Immature natural killer cell (primary cell): Measurements from ENCODE around the gene ARL2. TPM values are rescaled to one million over a fixed set of nuclear protein-coding genes. Genes with fewer than 3 reads are reported as not detected.

Experiments used
- DNase-seq, 3 donors: peaks; one replicate each; pipeline ENCODE4 v3.0.0; 2022; ENCODE audit warnings: mixed read lengths in 1 of 3
- H3K27ac Mint-ChIP-seq, 6 donors: one replicate each; pipeline ENCODE4 v1.8.0; 2020; ENCODE audit warnings: mixed read lengths in 6 of 6, mild to moderate bottlenecking in 5 of 6, inconsistent platforms in 4 of 6, moderate library complexity in 3 of 6
- H3K27me3 Mint-ChIP-seq, 3 donors: one replicate each; pipeline ENCODE4 v1.8.0; 2020 to 2021; ENCODE audit warnings: low read depth in 3 of 3, mild to moderate bottlenecking in 3 of 3, mixed read lengths in 3 of 3, moderate library complexity in 3 of 3, inconsistent platforms in 1 of 3
- H3K36me3 Mint-ChIP-seq, 3 donors: one replicate each; pipeline ENCODE4 v1.8.0; 2020; ENCODE audit warnings: mixed read lengths in 3 of 3, inconsistent platforms in 2 of 3, mild to moderate bottlenecking in 2 of 3
- H3K4me1 Mint-ChIP-seq, 2 donors: one replicate each; pipeline ENCODE4 v1.8.0; 2020; ENCODE audit warnings: inconsistent platforms in 2 of 2, mild to moderate bottlenecking in 2 of 2, mixed read lengths in 2 of 2, moderate library complexity in 1 of 2
- H3K4me3 Mint-ChIP-seq, 5 donors: one replicate each; pipeline ENCODE4 v1.8.0; 2020; ENCODE audit warnings: mild to moderate bottlenecking in 5 of 5, mixed read lengths in 5 of 5, inconsistent platforms in 3 of 5, moderate library complexity in 3 of 5
- H3K9me3 Mint-ChIP-seq, 6 donors: one replicate each; pipeline ENCODE4 v1.8.0; 2020; ENCODE audit warnings: mild to moderate bottlenecking in 6 of 6, mixed read lengths in 6 of 6, inconsistent platforms in 4 of 6, moderate library complexity in 3 of 6
- polyA plus RNA-seq, 3 donors: library from polyadenylated mRNA; unstranded; fragments of 300-500 nt; fragmentation: Illumina TruSeq; gene quantifications; one replicate each; pipeline ENCODE4 v1.2.3, GENCODE V29; 2021

Gene ARL2
- polyA plus RNA-seq, 3 donors from 2014 or later: 79.1 to 101 (median 80.1) TPM

DNA sequence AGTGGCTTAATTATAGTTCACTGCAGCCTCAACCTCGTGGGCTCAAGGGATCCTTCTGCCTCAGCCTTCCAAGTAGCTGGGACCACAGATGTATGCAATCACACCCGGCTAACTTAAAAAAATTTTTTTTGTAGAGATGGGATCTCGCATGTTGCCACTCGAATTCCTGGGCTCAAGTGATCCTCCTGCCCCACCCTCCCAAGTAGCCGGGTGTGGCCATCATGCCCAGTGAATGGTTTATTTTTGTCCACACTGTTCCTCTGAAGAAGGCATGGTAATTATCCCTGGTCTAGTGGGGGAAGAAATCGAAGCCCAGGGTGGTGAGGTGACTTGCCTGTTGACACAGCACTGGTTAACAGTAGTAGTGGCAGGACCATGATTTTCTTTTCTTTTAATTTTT lies 28.9 kb downstream of the ARL2 start:
- Mint-ChIP-seq H3K27me3 (peaks cover 0 to 11% (median 4%) of the 10 kb centered on the region in 3 donors), H3K4me3 (peak overlapping the region; percentile 74 to 90 (median 84)), H3K4me1 (peaks cover 32 to 33% of the 10 kb centered on the region in 2 donors), H3K27ac (no peak overlapping the region), H3K9me3 (no peaks in the 10 kb centered on the region), H3K36me3 (peaks cover 0 to 4% (median 2%) of the 10 kb centered on the region in 3 donors)
- DNase-seq: no peak

DNA sequence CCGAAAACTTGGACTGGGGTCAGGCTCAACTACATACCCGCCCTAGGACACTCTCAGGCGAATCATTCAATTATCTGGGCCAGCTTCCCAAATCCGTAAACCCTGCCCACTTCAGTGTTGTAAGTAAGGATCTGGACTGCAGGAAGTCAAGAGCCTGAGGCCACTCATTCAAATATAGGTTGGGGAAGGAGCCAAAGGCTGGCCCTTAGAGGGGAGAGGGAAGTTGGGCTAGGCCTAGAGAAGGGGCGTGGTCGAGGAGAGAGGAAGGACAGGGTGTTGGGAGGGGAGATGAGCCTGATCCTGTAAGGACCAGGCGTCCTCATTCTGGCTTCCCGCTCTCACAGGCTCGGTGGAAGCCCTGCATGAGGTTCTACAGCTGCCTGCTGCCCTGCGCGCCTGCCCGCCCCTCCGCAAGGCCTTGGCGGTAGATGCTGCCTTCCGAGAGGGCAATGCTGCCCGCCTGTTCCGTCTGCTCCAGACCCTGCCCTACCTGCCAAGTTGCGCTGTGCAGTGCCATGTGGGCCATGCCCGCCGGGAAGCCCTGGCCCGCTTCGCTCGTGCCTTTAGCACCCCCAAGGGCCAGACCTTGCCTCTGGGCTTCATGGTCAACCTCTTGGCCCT lies 30.0 kb downstream of the ARL2 start:
- Mint-ChIP-seq H3K36me3 (peaks cover 0 to 4% (median 0%) of the 10 kb centered on the region in 3 donors), H3K4me3 (peak overlapping the region in 2 of 5 donors; percentile 32 to 36), H3K27me3 (peaks cover 0 to 9% (median 4%) of the 10 kb centered on the region in 3 donors), H3K4me1 (peaks cover 37 to 38% of the 10 kb centered on the region in 2 donors), H3K27ac (no peak overlapping the region), H3K9me3 (no peaks in the 10 kb centered on the region)
- no peak for DNase-seq

DNA sequence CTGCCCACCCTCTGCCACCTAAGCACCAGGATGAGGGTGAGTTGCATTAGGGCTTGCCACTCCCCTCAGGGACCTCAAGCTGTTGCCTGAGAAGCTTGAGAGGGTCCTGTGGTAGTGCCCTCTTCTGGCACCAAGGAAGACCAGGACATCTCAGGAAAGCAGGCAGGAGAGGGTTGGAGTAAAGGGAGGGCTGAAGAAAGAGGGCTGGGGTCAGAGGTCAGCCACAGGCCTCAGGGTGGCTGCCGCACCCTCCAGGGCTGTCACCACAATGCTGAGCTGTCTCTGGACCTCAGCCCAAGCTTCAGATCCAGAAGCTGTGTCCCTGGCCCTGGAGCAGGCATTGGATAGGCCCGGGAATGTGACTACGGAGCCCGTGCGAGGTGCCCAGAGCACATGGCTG lies 31.1 kb downstream of the ARL2 start:
- Mint-ChIP-seq H3K4me1 (peaks cover 37 to 38% of the 10 kb centered on the region in 2 donors), H3K27ac (no peak overlapping the region), H3K27me3 (peaks cover 0 to 6% (median 3%) of the 10 kb centered on the region in 3 donors), H3K4me3 (no peak overlapping the region), H3K9me3 (no peaks in the 10 kb centered on the region), H3K36me3 (peaks cover 0 to 4% (median 0%) of the 10 kb centered on the region in 3 donors)
- no peak for DNase-seq

DNA sequence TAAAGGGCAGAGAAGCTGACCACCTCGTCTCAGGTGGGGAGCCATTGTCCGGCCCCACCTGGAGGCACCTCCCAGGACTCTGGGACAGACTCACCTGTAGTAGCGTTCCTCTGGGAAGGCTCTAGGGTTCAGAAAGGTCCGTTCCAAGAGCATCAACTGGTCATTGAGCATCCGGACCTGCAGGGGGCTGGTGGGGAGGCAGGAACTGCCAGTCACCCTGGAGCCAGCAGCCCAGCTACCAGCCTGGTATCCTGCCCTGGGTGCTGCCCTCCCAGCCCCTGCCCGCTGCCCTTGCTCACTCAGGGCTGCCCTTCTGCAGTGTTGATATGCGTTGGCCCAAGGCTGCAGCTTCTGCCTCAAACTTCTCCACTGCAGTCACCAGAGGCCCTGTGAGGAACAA lies 31.8 kb downstream of the ARL2 start:
- H3K4me1 Mint-ChIP-seq: peaks cover 33 to 34% of the 10 kb centered on the region in 2 donors
- no peaks in the 10 kb centered on the region for H3K9me3 Mint-ChIP-seq
- no peak overlapping the region for H3K4me3 Mint-ChIP-seq
- peaks cover 0 to 4% (median 0%) of the 10 kb centered on the region in 3 donors for H3K36me3 Mint-ChIP-seq
- no peak for DNase-seq
- peaks cover 0 to 6% (median 3%) of the 10 kb centered on the region in 3 donors for H3K27me3 Mint-ChIP-seq
- H3K27ac Mint-ChIP-seq: no peak overlapping the region

DNA sequence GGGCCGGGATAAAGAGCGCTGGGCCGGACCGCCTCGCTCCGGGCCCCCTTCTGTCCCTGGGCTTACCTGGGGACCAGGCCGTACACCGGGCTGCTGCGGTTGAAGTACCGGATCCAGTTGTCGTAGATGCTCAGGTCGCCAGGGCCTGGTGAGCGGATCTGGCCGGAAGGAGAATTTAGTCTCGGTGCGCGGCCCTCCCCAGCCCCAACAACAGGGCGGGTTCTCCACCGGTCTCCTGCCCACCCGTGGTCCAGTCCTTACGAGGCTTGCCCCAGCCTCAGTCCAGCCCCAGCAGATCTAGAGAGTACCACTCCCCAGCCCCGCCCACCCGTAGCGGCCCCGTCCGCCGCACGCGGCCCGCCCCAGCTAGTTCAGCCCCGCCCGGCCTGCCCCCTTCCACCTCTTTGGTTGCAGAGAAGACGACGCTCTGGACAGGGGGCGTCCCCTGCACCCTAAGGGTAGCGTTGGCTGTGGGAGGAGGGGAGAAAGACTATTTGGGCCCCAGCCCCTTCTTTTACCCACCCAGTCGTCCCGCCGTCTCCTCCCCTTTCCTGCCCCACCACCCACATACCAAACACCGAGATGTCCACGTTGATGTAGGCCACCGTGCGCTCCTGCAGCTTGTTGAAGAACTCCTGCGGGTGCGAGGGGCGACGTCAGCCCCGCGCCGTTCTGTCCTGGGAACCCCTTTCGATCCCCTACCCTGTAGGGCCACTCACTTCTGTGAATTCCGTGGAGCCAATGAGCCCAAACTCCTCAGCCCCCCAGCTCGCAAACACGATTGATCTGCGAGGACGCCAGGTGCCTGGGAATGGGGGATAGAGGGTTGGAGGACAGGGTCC lies 33.8 kb downstream of the ARL2 start:
- H3K36me3 Mint-ChIP-seq: peaks cover 0 to 4% (median 0%) of the 10 kb centered on the region in 3 donors
- H3K27me3 Mint-ChIP-seq: peaks cover 0 to 6% (median 3%) of the 10 kb centered on the region in 3 donors
- peaks cover 22 to 24% of the 10 kb centered on the region in 2 donors for H3K4me1 Mint-ChIP-seq
- no peaks in the 10 kb centered on the region for H3K9me3 Mint-ChIP-seq
- DNase-seq: peak; percentile 25 to 36 (median 33)
- H3K27ac Mint-ChIP-seq: peak overlapping the region; percentile 68 to 94 (median 88)
- peak overlapping the region; percentile 85 to 98 (median 96) for H3K4me3 Mint-ChIP-seq

DNA sequence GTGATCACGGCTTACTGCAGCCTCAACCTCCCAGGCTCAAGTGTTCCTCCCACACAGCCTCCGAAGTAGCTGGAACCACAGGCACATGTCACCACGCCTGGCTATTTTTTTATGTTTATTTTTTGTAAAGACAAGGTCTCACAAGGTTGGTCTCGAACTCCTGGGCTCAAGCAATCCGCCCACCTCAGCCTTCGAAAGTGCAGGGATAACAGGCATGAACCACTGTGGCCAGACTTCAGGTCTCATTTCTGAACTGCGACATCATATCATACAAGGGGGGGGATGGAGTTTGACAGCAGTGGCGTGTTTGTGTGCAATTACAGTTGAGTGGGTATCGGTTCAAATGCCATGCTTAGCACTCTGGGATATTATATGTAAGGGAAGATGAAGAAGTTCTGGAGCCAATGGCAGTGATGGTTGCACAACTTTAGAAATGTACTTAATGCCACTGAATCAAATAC lies 37.5 kb downstream of the ARL2 start:
- Mint-ChIP-seq H3K36me3 (no peaks in the 10 kb centered on the region), H3K27ac (no peak overlapping the region), H3K4me1 (peaks cover 19 to 20% of the 10 kb centered on the region in 2 donors), H3K4me3 (no peak overlapping the region), H3K27me3 (peaks cover 3 to 7% (median 4%) of the 10 kb centered on the region in 3 donors), H3K9me3 (no peaks in the 10 kb centered on the region)
- no peak for DNase-seq

DNA sequence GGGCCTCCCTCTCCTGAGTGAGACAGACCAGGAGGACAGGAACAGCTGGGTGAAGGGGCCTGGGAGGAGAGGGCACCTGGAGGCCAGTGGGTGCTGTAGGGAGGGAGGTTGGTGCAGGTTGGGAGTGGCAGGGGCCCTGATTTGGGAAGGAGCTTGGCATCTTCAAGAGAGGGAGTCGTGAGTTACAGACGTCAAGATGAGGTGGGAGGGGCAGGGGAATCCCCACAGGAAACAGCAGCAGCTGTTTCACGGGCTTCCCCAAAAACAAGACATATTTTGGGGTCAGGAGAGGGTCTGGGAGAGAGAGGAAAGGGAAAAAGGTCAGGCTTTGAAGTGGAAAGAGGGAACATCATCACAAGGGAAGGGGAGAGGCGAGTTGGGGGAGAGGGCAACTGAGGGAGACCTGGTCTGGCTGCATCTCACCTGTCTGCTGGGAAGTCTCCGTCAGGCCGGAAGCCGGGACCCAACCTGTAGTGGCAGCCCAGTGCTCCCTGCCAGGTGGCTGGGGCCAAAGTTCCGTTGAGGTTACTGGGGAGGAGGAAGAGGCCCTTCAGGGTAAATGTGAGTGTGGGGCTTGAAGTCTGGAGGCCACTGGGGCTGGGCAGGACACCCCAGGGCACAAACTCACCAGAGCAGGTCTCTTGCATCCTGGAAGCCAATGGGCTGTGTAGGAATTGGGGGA lies 40.0 kb downstream of the ARL2 start:
- no peaks in the 10 kb centered on the region for H3K36me3 Mint-ChIP-seq
- peak overlapping the region in 2 of 6 donors; percentile 30 to 73 for H3K27ac Mint-ChIP-seq
- no peaks in the 10 kb centered on the region for H3K9me3 Mint-ChIP-seq
- no peaks in the 10 kb centered on the region for H3K4me1 Mint-ChIP-seq
- H3K4me3 Mint-ChIP-seq: no peak overlapping the region
- DNase-seq: no peak
- peaks cover 0 to 4% (median 3%) of the 10 kb centered on the region in 3 donors for H3K27me3 Mint-ChIP-seq

DNA sequence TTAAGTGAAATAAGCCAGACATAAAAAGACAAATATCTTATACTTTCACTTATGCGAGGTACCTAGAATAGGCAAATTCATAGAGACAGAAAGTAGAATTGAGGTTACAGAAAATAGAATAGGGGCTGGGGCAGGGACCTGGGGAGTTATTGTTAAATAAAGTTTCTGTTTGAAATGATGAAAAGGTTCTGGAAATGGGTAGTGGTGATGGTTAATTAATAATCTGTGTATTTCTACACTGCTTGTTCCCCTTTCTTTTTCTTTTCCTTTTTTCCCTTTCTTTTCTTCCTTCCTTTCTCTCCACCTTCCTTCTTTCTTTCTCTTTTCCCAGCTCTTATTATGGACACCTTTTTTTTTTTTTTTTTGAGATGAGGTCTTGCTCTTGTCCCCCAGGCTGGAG lies 41.6 kb downstream of the ARL2 start:
- DNase-seq: no peak
- Mint-ChIP-seq H3K9me3 (no peaks in the 10 kb centered on the region), H3K4me3 (no peak overlapping the region), H3K36me3 (no peaks in the 10 kb centered on the region), H3K27ac (no peak overlapping the region), H3K27me3 (peaks cover 0 to 4% (median 3%) of the 10 kb centered on the region in 3 donors), H3K4me1 (no peaks in the 10 kb centered on the region)

DNA sequence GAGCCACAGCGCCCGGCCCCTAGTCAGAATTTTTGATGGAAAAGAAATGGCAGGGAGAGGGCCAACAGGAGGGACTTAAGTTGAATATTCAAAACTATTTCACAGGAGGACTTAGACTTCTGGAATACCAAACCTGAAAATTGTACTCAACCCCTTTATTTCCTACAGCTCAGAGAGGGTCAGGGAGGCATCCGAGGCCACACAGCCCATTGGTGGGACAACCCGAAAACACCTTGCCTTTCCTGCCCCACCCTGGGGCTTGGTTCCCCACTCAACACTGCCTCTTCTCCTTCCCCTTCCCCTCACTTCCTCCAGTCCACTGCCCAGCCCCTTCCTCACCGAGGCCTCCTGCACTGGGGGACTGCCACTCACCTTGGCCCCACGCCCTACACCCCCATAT lies 43.0 kb downstream of the ARL2 start:
- H3K4me3 Mint-ChIP-seq: no peak overlapping the region
- peaks cover 1 to 4% (median 3%) of the 10 kb centered on the region in 3 donors for H3K27me3 Mint-ChIP-seq
- no peaks in the 10 kb centered on the region for H3K9me3 Mint-ChIP-seq
- no peaks in the 10 kb centered on the region for H3K4me1 Mint-ChIP-seq
- no peak for DNase-seq
- no peaks in the 10 kb centered on the region for H3K36me3 Mint-ChIP-seq
- no peak overlapping the region for H3K27ac Mint-ChIP-seq

DNA sequence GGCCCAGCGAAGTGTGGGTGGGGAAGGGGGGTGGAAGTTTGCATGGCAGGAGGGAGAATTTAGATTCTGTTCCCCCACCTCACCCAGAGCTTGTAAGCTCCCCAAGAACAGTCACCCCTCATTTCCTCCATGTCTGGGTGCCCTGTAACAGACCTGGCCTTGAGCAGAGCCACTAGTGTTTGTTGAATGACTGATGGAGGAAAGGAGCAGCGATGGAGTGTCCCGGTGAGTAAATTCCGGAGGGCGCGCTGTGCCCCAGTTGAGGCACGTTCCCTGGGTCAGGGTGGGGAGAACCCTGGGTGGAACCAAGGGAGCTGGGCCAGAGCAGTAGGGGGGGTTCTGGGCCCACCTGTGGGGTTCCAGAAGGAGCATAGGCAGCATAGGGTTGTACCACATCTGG lies 43.6 kb downstream of the ARL2 start:
- no peaks in the 10 kb centered on the region for H3K4me1 Mint-ChIP-seq
- H3K9me3 Mint-ChIP-seq: no peaks in the 10 kb centered on the region
- no peak overlapping the region for H3K4me3 Mint-ChIP-seq
- no peak overlapping the region for H3K27ac Mint-ChIP-seq
- peaks cover 1 to 4% (median 3%) of the 10 kb centered on the region in 3 donors for H3K27me3 Mint-ChIP-seq
- no peaks in the 10 kb centered on the region for H3K36me3 Mint-ChIP-seq
- no peak for DNase-seq

DNA sequence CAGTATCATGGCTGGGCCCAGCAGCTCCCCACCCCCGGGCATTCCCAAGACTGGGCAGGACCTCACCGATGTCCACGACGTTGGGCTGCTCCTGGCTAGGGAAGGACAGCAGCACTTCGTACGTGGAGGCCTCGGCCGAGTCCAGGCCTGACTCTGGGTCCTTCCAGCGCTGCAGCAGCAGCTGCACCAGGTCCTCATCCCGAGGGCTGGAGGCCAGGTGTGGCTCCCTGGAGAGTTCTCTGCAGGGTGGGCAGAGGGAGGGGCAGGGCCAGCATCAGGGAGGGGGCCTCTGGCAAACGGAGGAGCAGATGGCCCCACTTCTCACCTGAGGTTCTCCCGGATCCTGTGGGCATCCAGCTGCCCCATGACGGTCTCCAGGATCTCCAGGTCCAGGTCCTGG lies 44.1 kb downstream of the ARL2 start:
- H3K4me3 Mint-ChIP-seq: no peak overlapping the region
- H3K36me3 Mint-ChIP-seq: no peaks in the 10 kb centered on the region
- H3K9me3 Mint-ChIP-seq: no peaks in the 10 kb centered on the region
- H3K4me1 Mint-ChIP-seq: no peaks in the 10 kb centered on the region
- DNase-seq: no peak
- no peak overlapping the region for H3K27ac Mint-ChIP-seq
- H3K27me3 Mint-ChIP-seq: peaks cover 1 to 5% (median 4%) of the 10 kb centered on the region in 3 donors

DNA sequence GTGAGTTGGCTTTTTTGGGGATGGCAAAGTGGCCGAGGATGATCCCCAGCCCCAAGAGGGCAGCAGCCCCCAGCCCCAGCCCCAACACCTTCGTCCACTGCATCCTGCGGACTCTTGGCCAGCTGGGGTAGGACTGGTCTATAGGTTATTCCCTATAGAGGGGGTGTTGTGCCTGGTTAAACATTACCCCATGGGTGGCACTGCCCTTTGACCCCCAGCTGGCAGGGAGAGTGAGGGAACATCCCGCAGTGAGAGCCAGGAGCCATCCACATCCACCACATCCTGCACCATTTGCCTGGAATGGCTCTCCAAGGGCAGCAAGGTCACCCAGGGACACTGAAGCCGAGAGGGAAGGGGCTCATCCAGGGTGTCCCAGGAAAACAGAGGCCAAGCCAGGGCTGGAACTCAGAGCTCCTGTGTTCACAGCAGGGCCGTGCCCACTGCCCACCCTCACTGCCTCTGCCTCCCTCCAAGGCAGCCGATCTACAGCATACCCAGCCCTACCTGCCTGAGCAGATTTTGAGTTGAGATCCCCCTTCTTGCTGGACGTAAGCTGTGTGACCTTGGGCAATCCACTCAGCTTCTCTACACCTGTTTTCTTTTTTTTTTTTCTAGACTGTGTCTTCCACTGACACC lies 44.6 kb downstream of the ARL2 start, which contains the start of gene NAALADL1:
Gene NAALADL1, minus strand, starts transcription at position 135 of the 636 bp plus-strand sequence. Its CDS starts 32 bp downstream, at position 103.
- H3K9me3 Mint-ChIP-seq: no peaks in the 10 kb centered on the region
- no peaks in the 10 kb centered on the region for H3K36me3 Mint-ChIP-seq
- H3K4me3 Mint-ChIP-seq: no peak within 1 kb of the TSS

DNA sequence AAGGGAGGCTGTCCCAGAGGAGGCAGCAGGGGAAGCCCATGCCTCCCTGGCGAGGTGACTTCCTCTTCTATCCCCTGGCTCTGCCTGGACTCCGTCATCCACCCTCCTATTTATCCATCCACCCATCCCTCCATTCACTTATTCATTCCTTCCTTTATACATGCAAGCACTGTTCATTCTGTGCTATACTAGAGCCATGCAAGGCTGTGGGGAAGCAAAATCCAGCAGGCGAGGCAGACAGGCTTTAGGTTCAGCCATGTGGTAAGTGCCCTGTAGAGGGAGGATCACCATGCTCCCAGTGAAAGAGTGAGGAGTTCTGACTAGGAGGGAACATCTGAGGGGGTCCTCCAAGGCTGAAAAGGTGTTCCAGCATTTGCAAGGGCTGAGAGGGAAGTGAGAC lies 45.6 kb downstream of the ARL2 start:
- no peak overlapping the region for H3K4me3 Mint-ChIP-seq
- H3K27ac Mint-ChIP-seq: no peak overlapping the region
- H3K9me3 Mint-ChIP-seq: no peaks in the 10 kb centered on the region
- DNase-seq: no peak
- H3K4me1 Mint-ChIP-seq: no peaks in the 10 kb centered on the region
- H3K36me3 Mint-ChIP-seq: no peaks in the 10 kb centered on the region
- H3K27me3 Mint-ChIP-seq: peaks cover 0 to 2% (median 1%) of the 10 kb centered on the region in 3 donors

More for the DNA sequence above, 44.6 kb downstream of the ARL2 start, which contains the start of gene NAALADL1:
- H3K27me3 Mint-ChIP-seq: peaks cover 1 to 5% (median 4%) of the 10 kb centered on the region in 3 donors
- H3K27ac Mint-ChIP-seq: no peak within 1 kb of the TSS
- DNase-seq: no peak
- no peaks in the 10 kb centered on the region for H3K4me1 Mint-ChIP-seq
